Bronchial epithelial cell (primary cell): ENCODE results near the gene MRPS35. TPM values are rescaled to one million over a fixed set of nuclear protein-coding genes. Genes with fewer than 3 reads are reported as not detected.

ENCODE experiments used
- DNase-seq: peaks from one replicate; pipeline ENCODE4 v3.0.0-alpha.2; 2010; ENCODE audit warnings: low read depth
- FAIRE-seq: peaks from 2 replicates; lab custom pipeline; 2011; peaks lifted over from hg19 to GRCh38; lab: Jason Lieb, UNC
- H3K27me3 ChIP-seq: 2 replicates; pipeline ENCODE4 v1.5.1; 2011; ENCODE audit warnings: low read length; ENCODE audit not compliant: control insufficient read depth, insufficient read depth
- H3K36me3 ChIP-seq: 2 replicates; pipeline ENCODE4 v1.5.1; 2011; ENCODE audit warnings: low read length; ENCODE audit not compliant: control insufficient read depth, insufficient read depth
- H3K4me3 ChIP-seq: 2 replicates; pipeline ENCODE4 v1.5.1; 2011; ENCODE audit warnings: mild to moderate bottlenecking, low read depth, low read length, control low read depth
- CTCF ChIP-seq: IDR thresholded peaks from 2 replicates; pipeline ENCODE4 v1.5.1; 2011; ENCODE audit warnings: mild to moderate bottlenecking, moderate library complexity, low read length, control low read depth, inconsistent platforms; ENCODE audit not compliant: insufficient read depth, severe bottlenecking
- total RNA-seq: library from RNA; depleted of rRNA; stranded (reverse); fragments of >200 nt; gene quantifications from 2 replicates; pipeline ENCODE4 v1.2.1, GENCODE V29; 2014

The MRPS35 gene
- total RNA-seq, 1 donor from 2014 or later: 69.8 TPM

- no peak for TF ChIP-seq CTCF
- Histone ChIP-seq H3K36me3 (no peaks in the 10 kb centered on the region), H3K27me3 (no peaks in the 10 kb centered on the region), H3K4me3 (no peak overlapping the region)
- no peak for FAIRE-seq
- DNase-seq: no peak
Observed at GRCh38 chr12:27766587-27766986, 56.0 kb downstream of the MRPS35 start.

- no peak for FAIRE-seq
- Histone ChIP-seq H3K4me3 (no peak overlapping the region), H3K27me3 (no peaks in the 10 kb centered on the region), H3K36me3 (no peaks in the 10 kb centered on the region)
- TF ChIP-seq CTCF: no peak
- DNase-seq: no peak
Observed at GRCh38 chr12:27769142-27769673, 58.6 kb downstream of the MRPS35 start.

GRCh38 chr12:27771481-27772327 lies 61.1 kb downstream of the MRPS35 start:
- no peak overlapping the region for H3K4me3 ChIP-seq
- peak; percentile 76 for DNase-seq
- no peak for FAIRE-seq
- TF ChIP-seq CTCF: no peak
- no peaks in the 10 kb centered on the region for H3K36me3 ChIP-seq
- H3K27me3 ChIP-seq: no peaks in the 10 kb centered on the region

GRCh38 chr12:27772328-27773049 lies 61.9 kb downstream of the MRPS35 start:
- Histone ChIP-seq H3K4me3 (no peak overlapping the region), H3K27me3 (no peaks in the 10 kb centered on the region), H3K36me3 (no peaks in the 10 kb centered on the region)
- no peak for FAIRE-seq
- peak; percentile 53 for DNase-seq
- TF ChIP-seq CTCF: no peak

- DNase-seq (no peak), FAIRE-seq (no peak)
- Histone ChIP-seq H3K4me3 (no peak overlapping the region), H3K27me3 (no peaks in the 10 kb centered on the region), H3K36me3 (peaks cover 1% of the 10 kb centered on the region)
- no peak for TF ChIP-seq CTCF
Observed at GRCh38 chr12:27777141-27777540, 66.5 kb downstream of the MRPS35 start.
